Hepatocyte (in vitro differentiated cells): ENCODE data around the gene SUSD3. TPM values are rescaled to one million over a fixed set of nuclear protein-coding genes. Genes with fewer than 3 reads are reported as not detected.
A peak's percentile ranks its signal among the peaks of the same experiment; 100 is the strongest.

Experiments
- DNase-seq: peaks from one replicate; pipeline ENCODE4 v3.0.0-alpha.2; 2016; ENCODE audit warnings: low spot score
- H2AFZ ChIP-seq: fragments of 200-600 bp; sonication (generic); 2 replicates; pipeline ENCODE4 v1.6.0; 2016; ENCODE audit warnings: antibody characterized with exemption, mild to moderate bottlenecking
- H3K27ac ChIP-seq: fragments of 200-600 bp; sonication (generic); 2 replicates; pipeline ENCODE4 v1.5.1; 2016; ENCODE audit warnings: mild to moderate bottlenecking
- H3K27me3 ChIP-seq: fragments of 200-600 bp; sonication (generic); 2 replicates; pipeline ENCODE4 v1.6.1; 2016
- H3K36me3 ChIP-seq: fragments of 200-600 bp; sonication (generic); replicated peaks from 2 replicates; pipeline ENCODE4 v1.5.1; 2016; ENCODE audit warnings: low read depth; ENCODE audit not compliant: insufficient read depth
- H3K4me1 ChIP-seq: fragments of 200-600 bp; sonication (generic); 2 replicates; pipeline ENCODE4 v1.5.1; 2016; ENCODE audit warnings: mild to moderate bottlenecking, moderate library complexity; ENCODE audit not compliant: insufficient read depth
- H3K4me2 ChIP-seq: fragments of 200-600 bp; sonication (generic); 2 replicates; pipeline ENCODE4 v1.6.0; 2016
- H3K4me3 ChIP-seq: fragments of 200-600 bp; sonication (generic); 2 replicates; pipeline ENCODE4 v1.5.1; 2016; ENCODE audit warnings: mild to moderate bottlenecking
- H3K79me2 ChIP-seq: fragments of 200-600 bp; sonication (generic); 2 replicates; pipeline ENCODE4 v1.6.0; 2017; ENCODE audit warnings: mild to moderate bottlenecking
- H3K9me2 ChIP-seq: fragments of 200-600 bp; sonication (generic); replicated peaks from 2 replicates; pipeline ENCODE4 v1.6.0; 2017; ENCODE audit warnings: mild to moderate bottlenecking; ENCODE audit not compliant: insufficient read depth
- H3K9me3 ChIP-seq: fragments of 200-600 bp; sonication (generic); 2 replicates; pipeline ENCODE4 v1.5.1; 2016; ENCODE audit warnings: low read depth, mild to moderate bottlenecking
- H4K20me1 ChIP-seq: fragments of 200-600 bp; sonication (generic); 2 replicates; pipeline ENCODE4 v1.6.0; 2016; ENCODE audit warnings: mild to moderate bottlenecking; ENCODE audit not compliant: insufficient read depth, poor library complexity, severe bottlenecking
- EZH2 ChIP-seq: fragments of 200-600 bp; sonication (generic); IDR thresholded peaks from 2 replicates; pipeline ENCODE4 v1.6.1; 2016; ENCODE audit warnings: antibody characterized with exemption, mild to moderate bottlenecking, borderline replicate concordance
- EZH2phosphoT487 ChIP-seq: fragments of 200-600 bp; sonication (generic); IDR thresholded peaks from one replicate; pipeline ENCODE4 v1.6.1; 2018; ENCODE audit warnings: antibody characterized with exemption, mild to moderate bottlenecking, low read depth, moderate library complexity; ENCODE audit not compliant: unreplicated experiment, severe bottlenecking
- WGBS: methylation state at CpG from one replicate; pipeline ENCODE4 v1.1.6; 2016; ENCODE audit warnings: low lambda C conversion rate; ENCODE audit errors: missing lambda C conversion rate; 5-methylcytosine and 5-hydroxymethylcytosine counted together
- polyA plus RNA-seq: library from polyadenylated mRNA; unstranded; fragments of >200 nt; fragmentation: Nextera tagmentation; extraction: Ambion mirVana; gene quantifications from 2 replicates; pipeline ENCODE4 v1.2.1, GENCODE V29; 2016
- total RNA-seq: library from RNA; depleted of rRNA; stranded (reverse); fragments of >200 nt; gene quantifications from 2 replicates; pipeline ENCODE4 v1.2.3, GENCODE V29; 2014
- TF ChIP-seq, protein P1 (sequence below): fragments of 200-600 bp; sonication (generic); IDR thresholded peaks from 2 replicates; pipeline ENCODE4 v1.5.1; 2016; ENCODE audit warnings: antibody characterized with exemption, mild to moderate bottlenecking; ENCODE audit not compliant: poor library complexity

Gene SUSD3
- total and polyA plus RNA-seq, 2 experiments from 2014 or later = 11.4 to 17.3 TPM

DNA sequence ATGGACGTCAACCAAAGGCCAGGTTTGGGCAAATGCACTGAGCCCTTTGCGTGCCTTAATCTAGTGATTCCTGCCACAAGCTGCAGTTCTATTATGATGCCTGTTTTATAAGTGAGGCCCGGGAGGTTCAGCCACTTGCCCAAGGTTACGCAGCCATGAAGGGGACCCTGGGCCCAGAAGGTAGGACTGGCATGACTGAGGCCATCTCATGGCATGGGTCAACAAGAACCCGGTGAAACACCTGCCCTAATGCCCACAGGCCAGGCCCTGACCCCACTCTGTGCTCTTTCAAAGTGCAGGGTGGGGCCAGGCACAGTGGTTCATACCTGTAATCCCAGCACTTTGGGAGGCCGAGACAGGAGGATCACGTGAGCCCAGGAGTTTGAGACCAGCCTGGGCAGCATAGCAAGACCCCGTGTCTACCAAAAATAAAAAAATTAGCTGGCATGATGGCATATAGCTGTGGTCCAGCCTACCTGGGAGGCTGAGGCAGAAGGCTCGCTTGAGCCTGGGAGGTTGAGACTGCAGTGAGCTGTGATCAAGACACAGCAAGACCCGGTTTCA, 66.9 kb downstream of the SUSD3 start:
- Histone ChIP-seq H4K20me1 (peaks cover 10% of the 10 kb centered on the region), H3K9me3 (no peaks in the 10 kb centered on the region), H3K9me2 (no peaks in the 10 kb centered on the region), H3K79me2 (peaks cover 30% of the 10 kb centered on the region), H3K27me3 (no peaks in the 10 kb centered on the region), H3K4me1 (peaks cover 17% of the 10 kb centered on the region), H3K4me3 (no peak overlapping the region), H3K4me2 (no peak overlapping the region), H3K36me3 (no peaks in the 10 kb centered on the region), H2AFZ (no peak overlapping the region), H3K27ac (no peak overlapping the region)
- TF ChIP-seq EZH2 = no peak
- TF ChIP-seq, protein P1, sequence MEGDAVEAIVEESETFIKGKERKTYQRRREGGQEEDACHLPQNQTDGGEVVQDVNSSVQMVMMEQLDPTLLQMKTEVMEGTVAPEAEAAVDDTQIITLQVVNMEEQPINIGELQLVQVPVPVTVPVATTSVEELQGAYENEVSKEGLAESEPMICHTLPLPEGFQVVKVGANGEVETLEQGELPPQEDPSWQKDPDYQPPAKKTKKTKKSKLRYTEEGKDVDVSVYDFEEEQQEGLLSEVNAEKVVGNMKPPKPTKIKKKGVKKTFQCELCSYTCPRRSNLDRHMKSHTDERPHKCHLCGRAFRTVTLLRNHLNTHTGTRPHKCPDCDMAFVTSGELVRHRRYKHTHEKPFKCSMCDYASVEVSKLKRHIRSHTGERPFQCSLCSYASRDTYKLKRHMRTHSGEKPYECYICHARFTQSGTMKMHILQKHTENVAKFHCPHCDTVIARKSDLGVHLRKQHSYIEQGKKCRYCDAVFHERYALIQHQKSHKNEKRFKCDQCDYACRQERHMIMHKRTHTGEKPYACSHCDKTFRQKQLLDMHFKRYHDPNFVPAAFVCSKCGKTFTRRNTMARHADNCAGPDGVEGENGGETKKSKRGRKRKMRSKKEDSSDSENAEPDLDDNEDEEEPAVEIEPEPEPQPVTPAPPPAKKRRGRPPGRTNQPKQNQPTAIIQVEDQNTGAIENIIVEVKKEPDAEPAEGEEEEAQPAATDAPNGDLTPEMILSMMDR = no peak
- no peak for TF ChIP-seq EZH2phosphoT487
- 96% methylated on average over 10 of the region's 10 CpGs for WGBS
- no peak for DNase-seq

DNA sequence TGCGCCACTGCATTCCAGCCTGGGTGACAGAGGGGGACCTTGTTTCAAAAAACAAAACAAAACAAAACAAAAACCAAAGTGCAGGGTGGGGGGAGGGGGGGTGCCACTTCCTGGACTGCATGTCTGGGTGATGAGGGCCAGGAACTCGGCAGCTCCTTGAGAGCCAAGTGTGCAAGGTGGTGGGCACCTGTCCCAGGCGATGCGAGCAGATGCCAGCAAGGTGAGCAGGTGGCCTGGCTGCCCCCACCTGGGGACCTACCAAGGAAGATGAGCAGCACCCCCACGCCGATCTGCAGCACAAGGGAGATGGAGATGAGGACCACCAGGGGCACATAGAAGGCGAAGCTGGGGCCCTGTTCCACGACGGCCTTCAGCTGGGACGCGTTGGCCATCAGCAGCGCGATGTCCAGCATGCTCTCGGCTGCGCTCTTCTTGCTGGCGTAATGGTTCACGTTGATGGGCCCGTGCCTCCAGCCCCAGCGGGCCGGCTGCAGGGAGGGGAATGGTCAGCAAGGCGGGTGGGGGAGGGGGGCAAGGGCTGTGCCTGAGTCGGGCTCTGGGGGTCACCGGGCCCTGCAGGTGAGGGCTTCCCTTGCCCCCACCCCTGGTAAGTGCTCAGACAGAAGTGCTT, 67.8 kb downstream of the SUSD3 start:
- H3K79me2 ChIP-seq = peaks cover 38% of the 10 kb centered on the region
- H3K27me3 ChIP-seq = no peaks in the 10 kb centered on the region
- no peak for DNase-seq
- WGBS = 95% methylated on average over 20 of the region's 23 CpGs
- peak overlapping the region; percentile 57 for H3K27ac ChIP-seq
- no peaks in the 10 kb centered on the region for H3K9me2 ChIP-seq
- no peak overlapping the region for H3K4me3 ChIP-seq
- H4K20me1 ChIP-seq = peaks cover 10% of the 10 kb centered on the region
- peak overlapping the region; percentile 48 for H3K4me2 ChIP-seq
- H3K36me3 ChIP-seq = no peaks in the 10 kb centered on the region
- H3K9me3 ChIP-seq = no peaks in the 10 kb centered on the region
- no peak for TF ChIP-seq EZH2phosphoT487
- TF ChIP-seq, protein P1 = no peak
- no peak for TF ChIP-seq EZH2
- H3K4me1 ChIP-seq = peaks cover 17% of the 10 kb centered on the region
- no peak overlapping the region for H2AFZ ChIP-seq

DNA sequence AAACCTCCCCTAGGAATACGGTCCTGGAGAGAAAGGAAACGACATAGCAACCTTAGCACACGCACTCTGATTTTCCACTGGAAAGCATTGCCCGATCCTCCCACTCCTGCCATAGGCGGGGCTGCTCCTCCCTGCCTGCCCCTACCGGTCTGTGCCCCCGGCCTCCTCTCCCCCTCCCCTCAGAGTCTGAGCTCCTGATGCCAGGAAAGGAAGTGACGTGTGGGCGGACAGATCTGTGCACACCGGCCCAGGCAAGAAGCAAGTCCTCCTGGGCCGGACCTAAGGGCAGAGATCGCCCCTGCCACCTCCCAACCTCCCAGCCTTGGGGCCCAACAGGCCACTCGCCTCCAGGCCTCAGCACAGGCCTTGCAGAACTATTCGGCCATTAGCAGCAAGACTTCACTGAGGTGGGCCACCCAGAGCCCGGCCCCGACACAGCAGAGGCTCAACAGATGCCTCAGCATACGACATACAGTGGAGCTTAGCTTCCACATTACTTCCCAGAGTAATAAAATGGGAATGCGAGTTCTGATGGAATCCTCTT, 68.4 kb downstream of the SUSD3 start:
- WGBS = 44% methylated on average over 18 of the region's 18 CpGs
- peak; percentile 72 for DNase-seq
- Histone ChIP-seq H3K4me2 (peak overlapping the region; percentile 48), H3K4me1 (peaks cover 23% of the 10 kb centered on the region), H3K4me3 (no peak overlapping the region), H3K79me2 (peaks cover 44% of the 10 kb centered on the region), H3K9me3 (no peaks in the 10 kb centered on the region), H3K9me2 (no peaks in the 10 kb centered on the region), H3K36me3 (no peaks in the 10 kb centered on the region), H2AFZ (no peak overlapping the region), H4K20me1 (peaks cover 10% of the 10 kb centered on the region), H3K27me3 (no peaks in the 10 kb centered on the region), H3K27ac (peak overlapping the region; percentile 57)
- TF ChIP-seq EZH2 (no peak), EZH2phosphoT487 (no peak)
- TF ChIP-seq, protein P1 = no peak
